H1 (cell line): Measurements from ENCODE around the gene TCHH. TPM values are rescaled to one million over a fixed set of nuclear protein-coding genes. Genes with fewer than 3 reads are reported as not detected.

ENCODE experiments used
- CTBP2 ChIP-seq: IDR thresholded peaks from 2 replicates; pipeline ENCODE4 v1.7.0; 2011; ENCODE audit warnings: borderline replicate concordance, mild to moderate bottlenecking, moderate library complexity, mixed read lengths, low read length; ENCODE audit not compliant: insufficient read depth, insufficient read length
- HDAC6 ChIP-seq: IDR thresholded peaks from one replicate; pipeline ENCODE4 v1.7.1; 2012; ENCODE audit warnings: low read depth, mild to moderate bottlenecking, inconsistent platforms, low read length, moderate library complexity
- JUN ChIP-seq: IDR thresholded peaks from 2 replicates; pipeline ENCODE4 v1.6.1; 2011; ENCODE audit warnings: low read depth, mild to moderate bottlenecking, improper control_type of control experiment, low read length
- JUND ChIP-seq: IDR thresholded peaks from 2 replicates; pipeline ENCODE4 v1.6.1; 2011; ENCODE audit warnings: mild to moderate bottlenecking, improper control_type of control experiment, low read length
- KDM1A ChIP-seq: fragments of 200-600, 300-600 bp; sonication (generic); IDR thresholded peaks from 2 replicates; pipeline ENCODE4 v1.7.1; 2016; ENCODE audit warnings: mild to moderate bottlenecking, low read length, borderline replicate concordance
- POLR2A ChIP-seq, 2 experiments: IDR thresholded peaks; 1 replicate in 1 of 2; 2 replicates in 1 of 2; pipeline ENCODE4 v1.6.1; 2011; ENCODE audit warnings: low read depth in 2 of 2, low read length in 2 of 2, mild to moderate bottlenecking in 2 of 2; ENCODE audit errors: control extremely low read depth in 1 of 2
- SIN3A ChIP-seq, 2 experiments: IDR thresholded peaks in 1 of 2; conservative IDR thresholded peaks in 1 of 2; 2 replicates each; pipeline ENCODE4 v1.6.1; 2011 to 2012; ENCODE audit warnings: low read length in 2 of 2, improper control_type of control experiment in 1 of 2, low read depth in 1 of 2, mild to moderate bottlenecking in 1 of 2
- TAF7 ChIP-seq: optimal IDR thresholded peaks from 2 replicates; pipeline ENCODE3; 2011; ENCODE audit warnings: low read depth, mild to moderate bottlenecking, inconsistent platforms, low read length, moderate library complexity, borderline replicate concordance
- polyA plus RNA-seq, 7 experiments: library from polyadenylated mRNA; depleted of rRNA in 3 of 7; stranded (reverse) in 5 of 7; unstranded in 2 of 7; fragments of >200 nt in 5 of 7; fragments of 200-250 nt in 2 of 7; gene quantifications; 1 replicate in 5 of 7; 2 replicates in 1 of 7; 4 replicates in 1 of 7; pipeline versions ENCODE4 v1.2.1 to v1.2.3, GENCODE V29; 2011 to 2013; ENCODE audit warnings: missing spikeins in 2 of 7, mixed read lengths in 2 of 7
- total RNA-seq: library from RNA; stranded (reverse); fragmentation: NEBNext Ultra II Directional; extraction: Animal tissue kit (Norgen Biotek cat#: 25700); gene quantifications from 2 replicates; pipeline ENCODE4 v1.2.1, GENCODE V29; 2021

TCHH gene
- total and polyA plus RNA-seq, 2 of the 8 experiments (the other 6 are each of a cell fraction or from before 2014, with no cell fraction given) = 0.02 to 0.07 TPM

GRCh38 chr1:152071123-152071522 lies 44.1 kb downstream of the TCHH start (continued):
- TF ChIP-seq TAF7 (no peak), SIN3A (conservative IDR thresholded peaks at IDR 0.05 in 1 of 2, IDR thresholded peaks at IDR 0.05 in 1 of 2; ENCODE audit: low read depth in 1 of 2, low read length in 2 of 2) (no peak), JUN (no peak), CTBP2 (no peak), HDAC6 (no peak), JUND (no peak), KDM1A (no peak), POLR2A (IDR thresholded peaks at IDR 0.05; ENCODE audit: control extremely low read depth in 1 of 2, low read depth in 2 of 2, low read length in 2 of 2) (no peak)
